WTC11 (cell line): ENCODE results near the gene TIGD3. TPM values are rescaled to one million over a fixed set of nuclear protein-coding genes. Genes with fewer than 3 reads are reported as not detected.

Source experiments
- ATAC-seq: fragments of 200-7000 bp; cut with Tn5 transposase; 2 replicates; pipeline ENCODE4 v1.10.0; 2021; ENCODE audit warnings: mild to moderate bottlenecking, moderate library complexity
- CTCF ChIA-PET: fragments of 300-600 bp; sonication (Branson Sonifier 250); formaldehyde crosslinking; loops from one replicate; lab custom pipeline; 2021; ENCODE audit warnings: antibody characterized with exemption; lab: Charles Lee
- POLR2A ChIA-PET: fragments of 350-600 bp; sonication (Branson Sonifier 250); formaldehyde crosslinking; loops from one replicate; lab custom pipeline; 2021; ENCODE audit warnings: antibody characterized with exemption; lab: Charles Lee
- DNase-seq: peaks from one replicate; pipeline ENCODE4 v3.0.0; 2021; ENCODE audit warnings: low spot score
- H3K27ac Mint-ChIP-seq: 2 replicates; pipeline ENCODE4 v1.8.0; 2021; ENCODE audit warnings: mixed read lengths
- H3K27me3 Mint-ChIP-seq: 2 replicates; pipeline ENCODE4 v1.8.0; 2021; ENCODE audit warnings: low read depth, mild to moderate bottlenecking, moderate library complexity, mixed read lengths
- H3K36me3 Mint-ChIP-seq: 2 replicates; pipeline ENCODE4 v1.8.0; 2021; ENCODE audit warnings: mixed read lengths
- H3K4me1 Mint-ChIP-seq: 2 replicates; pipeline ENCODE4 v1.8.0; 2022; ENCODE audit warnings: mixed read lengths
- H3K4me3 Mint-ChIP-seq: 2 replicates; pipeline ENCODE4 v1.8.0; 2021; ENCODE audit warnings: mild to moderate bottlenecking, moderate library complexity, mixed read lengths
- H3K9me3 Mint-ChIP-seq: 2 replicates; pipeline ENCODE4 v1.8.0; 2021; ENCODE audit warnings: mixed read lengths
- CTCF ChIP-seq: fragments of 200-600 bp; IDR thresholded peaks from 2 replicates; pipeline ENCODE4 v1.8.0; 2022; ENCODE audit warnings: antibody characterized with exemption
- EMX1 ChIP-seq: fragments of 250-450 bp; sonication (Bioruptor Pico); IDR thresholded peaks from 2 replicates; pipeline ENCODE4 v1.8.0; 2021; ENCODE audit warnings: mild to moderate bottlenecking
- FOXJ3 ChIP-seq: sonication (generic); formaldehyde crosslinking; IDR thresholded peaks from 2 replicates; pipeline ENCODE4 v1.9.0; 2021; ENCODE audit warnings: missing genetic modification reagents, mild to moderate bottlenecking, borderline replicate concordance
- FOXK1 ChIP-seq: sonication (generic); formaldehyde crosslinking; IDR thresholded peaks from 2 replicates; pipeline ENCODE4 v1.8.0; 2022; ENCODE audit warnings: mild to moderate bottlenecking, moderate library complexity, missing genetic modification reagents
- GABPB1 ChIP-seq: sonication (generic); formaldehyde crosslinking; IDR thresholded peaks from 2 replicates; pipeline ENCODE4 v1.8.1; 2023; ENCODE audit warnings: mild to moderate bottlenecking, missing genetic modification reagents
- GTF2I ChIP-seq: fragments of 250-450 bp; sonication (Bioruptor Pico); conservative IDR thresholded peaks from 2 replicates; pipeline ENCODE4 v1.4.0; 2021; ENCODE audit warnings: mild to moderate bottlenecking
- HMGXB4 ChIP-seq: sonication (generic); formaldehyde crosslinking; IDR thresholded peaks from 2 replicates; pipeline ENCODE4 v1.8.1; 2023; ENCODE audit warnings: mild to moderate bottlenecking, moderate library complexity, missing genetic modification reagents
- IRF1 ChIP-seq: sonication (generic); formaldehyde crosslinking; IDR thresholded peaks from 2 replicates; pipeline ENCODE4 v1.8.0; 2023; ENCODE audit warnings: missing genetic modification reagents
- JAZF1 ChIP-seq: fragments of 250-450 bp; sonication (Bioruptor Pico); IDR thresholded peaks from 2 replicates; pipeline ENCODE4 v1.9.0; 2021; ENCODE audit warnings: moderate library complexity, mild to moderate bottlenecking, inconsistent platforms
- OVOL2 ChIP-seq: fragments of 250-450 bp; sonication (Bioruptor Pico); IDR thresholded peaks from 2 replicates; pipeline ENCODE4 v1.9.0; 2021; ENCODE audit warnings: mild to moderate bottlenecking, borderline replicate concordance
- PREB ChIP-seq: sonication (generic); formaldehyde crosslinking; IDR thresholded peaks from 2 replicates; pipeline ENCODE4 v1.8.1; 2022; ENCODE audit warnings: mild to moderate bottlenecking, missing genetic modification reagents, moderate library complexity, borderline replicate concordance
- SOX15 ChIP-seq: fragments of 250-450 bp; sonication (Bioruptor Pico); IDR thresholded peaks from 2 replicates; pipeline ENCODE4 v1.9.0; 2021; ENCODE audit warnings: mild to moderate bottlenecking
- SP1 ChIP-seq: sonication (generic); formaldehyde crosslinking; conservative IDR thresholded peaks from 2 replicates; pipeline ENCODE4 v1.8.1; 2022; ENCODE audit warnings: missing genetic modification reagents
- USF1 ChIP-seq: sonication (generic); formaldehyde crosslinking; IDR thresholded peaks from 2 replicates; pipeline ENCODE4 v1.8.0; 2022; ENCODE audit warnings: mild to moderate bottlenecking, missing genetic modification reagents
- ZBTB21 ChIP-seq: sonication (generic); formaldehyde crosslinking; IDR thresholded peaks from 2 replicates; pipeline ENCODE4 v1.8.1; 2023; ENCODE audit warnings: mild to moderate bottlenecking, missing genetic modification reagents, borderline replicate concordance
- ZNF396 ChIP-seq: fragments of 250-450 bp; sonication (Bioruptor Pico); IDR thresholded peaks from 2 replicates; pipeline ENCODE4 v1.8.0; 2021; ENCODE audit warnings: mild to moderate bottlenecking, moderate library complexity, borderline replicate concordance
- ZNF671 ChIP-seq: fragments of 250-450 bp; sonication (Bioruptor Pico); IDR thresholded peaks from 2 replicates; pipeline ENCODE4 v1.8.0; 2021; ENCODE audit warnings: mild to moderate bottlenecking
- total RNA-seq: library from RNA; stranded (reverse); gene quantifications from 3 replicates; pipeline ENCODE4 v1.2.3, GENCODE V29; 2021

The TIGD3 gene
- total RNA-seq, 1 experiment from 2014 or later: 1.9 TPM

- TF ChIP-seq CTCF (no peak), FOXJ3 (no peak), USF1 (CRISPR knock-in tag) (no peak), ZNF396 (CRISPR knock-in tag) (no peak), OVOL2 (CRISPR knock-in tag) (no peak)
- TF ChIP-seq, all 79 proteins: peak for 0
Observed at GRCh38 chr11:65370659-65371049, 16.1 kb downstream of the TIGD3 start (continued).

GRCh38 chr11:65373839-65374580 lies 19.5 kb downstream of the TIGD3 start:
- POLR2A ChIA-PET: no interaction called here
- H3K4me3 Mint-ChIP-seq: no peak overlapping the region
- no peaks in the 10 kb centered on the region for H3K36me3 Mint-ChIP-seq
- DNase-seq (no peak), ATAC-seq (no peak)
- CTCF ChIA-PET: interaction anchor here (0.6 to 1.5 kb wide), 7 partner anchors 40 to 1197 kb away, joined by 3 to 5 read pairs (median 4); no protein-coding TSS in a partner anchor
- H3K27ac Mint-ChIP-seq: no peak overlapping the region
- TF ChIP-seq ZBTB21 (CRISPR knock-in tag): no peak
- TF ChIP-seq GABPB1: 0 out of 2 replicates have a peak, but pooled peaks have one; percentile 50
- TF ChIP-seq SP1 (CRISPR knock-in tag): no peak
- TF ChIP-seq HMGXB4 (CRISPR knock-in tag): no peak
- no peak for TF ChIP-seq FOXK1 (CRISPR knock-in tag)
- no peaks in the 10 kb centered on the region for H3K9me3 Mint-ChIP-seq
- H3K27me3 Mint-ChIP-seq: no peaks in the 10 kb centered on the region; the same call in 1 of the 2 replicates
- H3K4me1 Mint-ChIP-seq: no peaks in the 10 kb centered on the region

GRCh38 chr11:65375012-65375411 lies 20.5 kb downstream of the TIGD3 start:
- no peak overlapping the region for H3K27ac Mint-ChIP-seq

More at GRCh38 chr11:65375012-65375411, 20.5 kb downstream of the TIGD3 start:
- no peaks in the 10 kb centered on the region; the same call in 1 of the 2 replicates for H3K27me3 Mint-ChIP-seq
- no peak overlapping the region for H3K4me3 Mint-ChIP-seq
- ChIA-PET POLR2A (no interaction called here), CTCF (interaction anchor here (0.6 to 1.4 kb wide), 7 partner anchors 39 to 232 kb away, joined by 3 to 10 read pairs (median 4); no protein-coding TSS in a partner anchor)
- no peaks in the 10 kb centered on the region for H3K4me1 Mint-ChIP-seq
- ATAC-seq: no peak
- DNase-seq: no peak
- H3K9me3 Mint-ChIP-seq: no peaks in the 10 kb centered on the region
- TF ChIP-seq SOX15 (no peak), PREB (no peak), JAZF1 (no peak), IRF1 (CRISPR knock-in tag) (no peak), EMX1 (CRISPR knock-in tag) (no peak), ZNF671 (CRISPR knock-in tag) (no peak), GTF2I (CRISPR knock-in tag) (no peak)
- H3K36me3 Mint-ChIP-seq: no peaks in the 10 kb centered on the region
